Measurements from ENCODE around the gene EXOC3L2. TPM values are rescaled to one million over a fixed set of nuclear protein-coding genes. Genes with fewer than 3 reads are reported as not detected.

Gene EXOC3L2
- total RNA-seq, 2 experiments from 2014 or later: not detected

DNA sequence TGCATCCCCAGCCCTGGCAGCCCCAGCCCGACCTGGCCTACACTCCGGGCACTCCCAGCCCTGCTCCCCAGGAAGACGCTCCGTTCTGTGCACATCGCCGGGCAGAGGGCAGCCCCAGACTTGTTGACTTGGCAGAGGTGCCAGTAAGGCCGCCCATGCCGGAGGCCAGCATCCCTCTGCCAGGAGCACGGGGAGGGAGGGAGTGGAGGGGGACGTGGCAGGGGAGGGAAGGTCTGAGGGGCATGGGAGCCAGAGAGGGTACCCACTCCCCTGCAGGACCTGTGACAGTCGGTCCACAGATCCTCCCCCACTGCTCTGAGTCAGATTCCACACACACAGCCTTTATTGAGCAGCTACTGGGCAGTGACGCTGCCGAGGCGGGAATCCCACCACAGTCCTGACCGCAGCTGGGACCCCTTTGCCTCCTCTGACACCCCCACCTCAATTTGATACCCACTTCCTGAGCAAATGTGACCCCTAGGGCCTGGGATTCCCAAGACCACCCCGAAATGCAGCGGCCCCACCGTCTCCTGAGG lies 82.5 kb downstream of the EXOC3L2 start:
- H3K27ac Mint-ChIP-seq: no peak overlapping the region
- POLR2A ChIA-PET: no interaction called here

More for the DNA sequence above, 82.5 kb downstream of the EXOC3L2 start:
- no peak for DNase-seq
- Mint-ChIP-seq H3K4me3 (no peak overlapping the region), H3K27me3 (peaks cover 5% of the 10 kb centered on the region), H3K9me3 (no peaks in the 10 kb centered on the region), H3K36me3 (ENCODE audit: low read depth) (no peaks in the 10 kb centered on the region), H3K4me1 (ENCODE audit: low read depth) (peaks cover 14% of the 10 kb centered on the region)
- intact Hi-C loops (cut with micrococcal nuclease): no loop called here
- CTCF ChIA-PET: no interaction called here
- no peak for ATAC-seq
- no peak for TF ChIP-seq CTCF (IDR thresholded peaks at IDR 0.05)

Other genes with a start within 250 kb of the EXOC3L2 start
- gene RELB, start 243.9 kb downstream of the EXOC3L2 start, total RNA-seq: 10 to 100 TPM; 37.6 to 37.9 TPM
- 10 to 100 TPM; 72.7 to 80.5 TPM for gene CLASRP, start 206.4 kb downstream of the EXOC3L2 start, total RNA-seq
- gene ZNF296, start 168.9 kb downstream of the EXOC3L2 start, total RNA-seq: 1 to 10 TPM; 5.0 to 6.3 TPM
- 10 to 100 TPM; 44.1 to 46.8 TPM for gene GEMIN7, start 166.1 kb downstream of the EXOC3L2 start, total RNA-seq
- gene PPP1R37, start 152.2 kb downstream of the EXOC3L2 start, total RNA-seq: 10 to 100 TPM; 20.9 to 21.2 TPM
- under 1 TPM; 0.07 to 0.16 TPM for gene NKPD1, start 84.4 kb downstream of the EXOC3L2 start, total RNA-seq
- gene TRAPPC6A, start 67.2 kb downstream of the EXOC3L2 start, total RNA-seq: 10 to 100 TPM; 27.3 to 28.8 TPM
- gene BLOC1S3, start 66.6 kb downstream of the EXOC3L2 start, total RNA-seq: 10 to 100 TPM in 1 of 2 experiments, 1 to 10 TPM in 1; 8.9 to 10.8 TPM
- gene MARK4, start 5.9 kb upstream of the EXOC3L2 start, total RNA-seq: 10 to 100 TPM; 18.5 to 19.9 TPM
- not detected for gene CKM, start 77.5 kb upstream of the EXOC3L2 start, total RNA-seq
- not detected for gene KLC3, start 95.3 kb upstream of the EXOC3L2 start, total RNA-seq
- 10 to 100 TPM; 23.2 to 25.6 TPM for gene ERCC2, start 125.2 kb upstream of the EXOC3L2 start, total RNA-seq
- gene PPP1R13L, start 159.7 kb upstream of the EXOC3L2 start, total RNA-seq: 1 to 10 TPM; 4.6 to 5.8 TPM
- gene POLR1G, start 161.2 kb upstream of the EXOC3L2 start, total RNA-seq: 10 to 100 TPM in 1 of 2 experiments, 1 to 10 TPM in 1; 9.8 to 11.6 TPM
- 10 to 100 TPM; 41.6 to 46.5 TPM for gene ERCC1, start 178.5 kb upstream of the EXOC3L2 start, total RNA-seq
- 10 to 100 TPM; 70.0 to 71.2 TPM for gene FOSB, start 222.6 kb upstream of the EXOC3L2 start, total RNA-seq